ENCODE measurements around the gene KRTAP5-9. TPM values are rescaled to one million over a fixed set of nuclear protein-coding genes. Genes with fewer than 3 reads are reported as not detected.
"Not testable (repeated sequence)": the region's sequence is repeated elsewhere in the genome, so short reads cannot be mapped to it uniquely, and the experiment has no call there.

KRTAP5-9 gene
- total RNA-seq, 3 donors from 2014 or later, result 0.60 to 1.4 TPM; not detected in 1

GRCh38 chr11:71577469-71578004, 29.3 kb downstream of the KRTAP5-9 start:
- H3K9me3 ChIP-seq, result no peaks in the 10 kb centered on the region
- H3K4me1 ChIP-seq (ENCODE audit: low read depth), result no peaks in the 10 kb centered on the region
- intact Hi-C loops (cut with DNase I, micrococcal nuclease), result no loop called here

DNA sequence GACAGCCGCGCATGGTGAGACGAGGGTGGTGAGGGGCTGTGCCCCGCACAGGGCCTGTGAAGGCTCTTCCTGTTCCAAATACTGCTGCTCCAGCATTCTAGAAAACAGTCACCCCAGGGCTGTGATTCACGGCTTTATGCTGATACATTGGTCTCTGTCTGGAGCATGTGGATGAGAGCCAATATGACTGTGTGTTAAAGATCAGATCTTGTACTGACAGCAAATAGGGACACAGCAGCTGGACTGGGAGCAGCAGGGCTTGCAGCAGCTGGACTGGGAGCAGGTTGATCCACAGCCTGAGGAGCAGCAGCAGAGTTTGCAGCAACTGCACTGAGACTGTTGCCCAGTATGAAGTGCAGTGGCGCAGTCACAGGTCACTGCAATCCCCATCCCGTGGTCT, 31.3 kb downstream of the KRTAP5-9 start:
- H3K4me3 ChIP-seq; H3K4me1 ChIP-seq (ENCODE audit: low read depth); DNase-seq; intact Hi-C loops (cut with DNase I, micrococcal nuclease); H3K36me3 ChIP-seq (ENCODE audit: low read depth); ATAC-seq; H3K9me3 ChIP-seq: not testable (repeated sequence)

More at GRCh38 chr11:71577469-71578004, 29.3 kb downstream of the KRTAP5-9 start:
- ATAC-seq, result no peak
- Histone ChIP-seq H3K4me3 (no peak overlapping the region), H3K36me3 (ENCODE audit: low read depth) (no peaks in the 10 kb centered on the region)
- TF ChIP-seq, protein P1, sequence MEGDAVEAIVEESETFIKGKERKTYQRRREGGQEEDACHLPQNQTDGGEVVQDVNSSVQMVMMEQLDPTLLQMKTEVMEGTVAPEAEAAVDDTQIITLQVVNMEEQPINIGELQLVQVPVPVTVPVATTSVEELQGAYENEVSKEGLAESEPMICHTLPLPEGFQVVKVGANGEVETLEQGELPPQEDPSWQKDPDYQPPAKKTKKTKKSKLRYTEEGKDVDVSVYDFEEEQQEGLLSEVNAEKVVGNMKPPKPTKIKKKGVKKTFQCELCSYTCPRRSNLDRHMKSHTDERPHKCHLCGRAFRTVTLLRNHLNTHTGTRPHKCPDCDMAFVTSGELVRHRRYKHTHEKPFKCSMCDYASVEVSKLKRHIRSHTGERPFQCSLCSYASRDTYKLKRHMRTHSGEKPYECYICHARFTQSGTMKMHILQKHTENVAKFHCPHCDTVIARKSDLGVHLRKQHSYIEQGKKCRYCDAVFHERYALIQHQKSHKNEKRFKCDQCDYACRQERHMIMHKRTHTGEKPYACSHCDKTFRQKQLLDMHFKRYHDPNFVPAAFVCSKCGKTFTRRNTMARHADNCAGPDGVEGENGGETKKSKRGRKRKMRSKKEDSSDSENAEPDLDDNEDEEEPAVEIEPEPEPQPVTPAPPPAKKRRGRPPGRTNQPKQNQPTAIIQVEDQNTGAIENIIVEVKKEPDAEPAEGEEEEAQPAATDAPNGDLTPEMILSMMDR (IDR thresholded peaks at IDR 0.05), result no peak
- no peak for DNase-seq

- Histone ChIP-seq H3K4me1 (ENCODE audit: low read depth) (no peaks in the 10 kb centered on the region), H3K36me3 (ENCODE audit: low read depth) (no peaks in the 10 kb centered on the region), H3K4me3 (no peak overlapping the region), H3K9me3 (no peaks in the 10 kb centered on the region)
- peak in 1 of 3 donors; percentile 76 for DNase-seq
- TF ChIP-seq, protein P1 (IDR thresholded peaks at IDR 0.05), result peak; percentile 81
- intact Hi-C loops (cut with DNase I, micrococcal nuclease), result no loop called here
- ATAC-seq, result peak; percentile 89
These were observed 32.1 kb downstream of the KRTAP5-9 start for GRCh38 chr11:71580057-71581003.

DNA sequence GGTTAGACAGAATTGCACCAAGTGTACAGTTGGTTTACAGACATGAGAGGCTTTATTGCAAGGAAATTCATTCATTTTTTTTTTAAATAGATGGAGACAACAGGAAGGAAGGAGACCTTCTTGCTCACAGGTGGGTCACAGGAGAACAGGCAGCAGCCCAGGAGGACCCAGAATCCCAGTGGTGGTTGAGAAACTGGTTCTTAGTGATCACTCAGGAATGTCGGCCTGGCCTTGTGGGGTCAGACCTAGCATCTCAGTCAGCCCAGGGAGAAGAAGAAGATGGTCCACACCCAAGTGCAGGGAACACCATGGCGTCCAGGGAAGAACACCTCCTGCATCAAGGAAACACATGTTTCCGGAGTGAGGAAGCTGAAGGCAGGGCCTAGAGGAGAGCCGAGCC, 33.6 kb downstream of the KRTAP5-9 start:
- TF ChIP-seq, protein P1 (IDR thresholded peaks at IDR 0.05), result no peak
- DNase-seq (no peak), ATAC-seq (no peak)
- Histone ChIP-seq H3K36me3 (ENCODE audit: low read depth) (no peaks in the 10 kb centered on the region), H3K9me3 (no peaks in the 10 kb centered on the region), H3K4me1 (ENCODE audit: low read depth) (no peaks in the 10 kb centered on the region), H3K4me3 (no peak overlapping the region)
- intact Hi-C loops (cut with DNase I, micrococcal nuclease), result no loop called here

- TF ChIP-seq, protein P1 (IDR thresholded peaks at IDR 0.05), result no peak
- DNase-seq (no peak), ATAC-seq (no peak)
- H3K4me1 ChIP-seq (ENCODE audit: low read depth), result no peaks in the 10 kb centered on the region
- H3K9me3 ChIP-seq, result no peaks in the 10 kb centered on the region
- intact Hi-C loops (cut with DNase I, micrococcal nuclease), result no loop called here
- H3K36me3 ChIP-seq (ENCODE audit: low read depth), result no peaks in the 10 kb centered on the region
- no peak within 1 kb of the TSS for H3K4me3 ChIP-seq
These were observed 34.2 kb downstream of the KRTAP5-9 start, which contains the start of gene KRTAP5-11 for GRCh38 chr11:71582309-71582895. Gene KRTAP5-11, minus strand, starts transcription at chr11:71582875. Its CDS starts 38 bp downstream, at chr11:71582837.

- intact Hi-C loops (cut with DNase I, micrococcal nuclease); H3K9me3 ChIP-seq; H3K36me3 ChIP-seq (ENCODE audit: low read depth); ATAC-seq; H3K4me1 ChIP-seq (ENCODE audit: low read depth); H3K4me3 ChIP-seq; DNase-seq: not testable (repeated sequence)
These were observed 34.7 kb downstream of the KRTAP5-9 start for GRCh38 chr11:71582969-71583368.

DNA sequence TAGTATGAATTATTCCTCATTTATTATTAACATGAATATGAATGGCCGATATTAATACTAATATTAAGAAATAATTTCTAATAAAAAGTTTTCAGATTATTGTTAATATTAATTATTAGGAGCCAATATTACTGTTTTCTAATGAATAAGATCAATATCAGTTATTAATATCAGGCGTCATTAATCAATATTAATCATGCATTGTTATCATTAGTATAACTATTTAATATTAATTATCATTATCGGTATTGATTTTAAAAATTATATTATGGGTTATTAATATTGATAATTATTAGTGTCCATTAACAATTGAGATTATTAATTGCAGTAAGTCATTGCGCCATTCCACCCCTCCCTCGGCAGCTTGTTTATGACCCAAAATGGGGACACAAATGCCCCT, 37.5 kb downstream of the KRTAP5-9 start:
- H3K9me3 ChIP-seq; ATAC-seq; H3K4me1 ChIP-seq (ENCODE audit: low read depth); H3K36me3 ChIP-seq (ENCODE audit: low read depth); H3K4me3 ChIP-seq; intact Hi-C loops (cut with DNase I, micrococcal nuclease); DNase-seq: not testable (repeated sequence)

DNA sequence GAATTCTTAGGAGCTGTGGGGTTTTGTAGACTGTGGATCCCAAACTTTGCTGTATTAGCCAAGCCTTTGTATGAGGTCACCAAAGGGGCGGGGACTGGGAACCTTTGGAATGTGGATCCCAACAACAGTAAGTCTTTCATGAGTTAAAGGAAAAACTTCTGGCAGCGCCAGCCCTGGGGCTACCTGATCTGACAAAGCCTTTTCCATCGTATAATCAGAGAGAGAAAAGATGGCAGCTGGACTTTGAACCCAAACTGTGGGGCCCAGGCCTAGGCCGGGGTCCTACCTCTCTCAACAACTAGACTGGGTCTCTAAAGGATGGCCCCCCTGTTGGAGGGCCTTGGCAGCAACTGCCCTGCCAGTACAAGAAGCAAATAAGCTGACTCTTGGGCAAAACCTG, 40.1 kb downstream of the KRTAP5-9 start:
- DNase-seq; ATAC-seq; H3K36me3 ChIP-seq (ENCODE audit: low read depth): not testable (repeated sequence)

DNA sequence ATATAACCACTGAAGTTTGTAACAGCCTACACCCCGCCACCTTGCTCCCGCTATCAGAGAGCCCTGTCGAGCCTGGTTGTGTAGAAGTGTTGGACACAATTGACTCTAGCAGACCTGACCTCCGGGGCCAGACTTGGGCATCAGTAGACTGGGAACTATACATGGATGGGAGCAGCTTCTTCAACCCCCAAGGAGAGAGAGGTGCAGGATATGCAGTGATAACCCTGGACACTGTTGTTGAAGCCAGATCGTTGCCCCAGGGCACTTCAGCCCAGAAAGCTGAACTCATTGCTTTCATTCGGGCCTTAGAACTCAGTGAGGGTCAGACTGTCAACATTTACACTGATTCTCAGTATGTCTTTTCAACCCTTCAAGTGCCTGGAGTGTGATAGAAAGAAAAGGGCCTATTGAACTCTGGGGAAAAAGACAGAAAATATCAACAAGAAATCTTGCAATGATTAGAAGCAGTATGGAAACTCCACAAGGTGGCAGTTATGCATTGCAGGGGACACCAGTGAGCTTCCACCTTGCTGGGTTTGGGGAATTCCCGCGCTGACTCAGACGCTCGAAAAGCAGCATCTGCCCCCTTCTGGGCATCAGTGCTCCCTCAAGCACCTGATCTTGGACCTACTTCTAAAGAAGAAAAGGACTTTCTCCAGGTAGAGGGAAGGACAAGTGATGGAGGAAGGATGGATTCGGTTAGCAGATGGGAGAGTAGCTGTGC, 40.8 kb downstream of the KRTAP5-9 start:
- ATAC-seq; H3K4me1 ChIP-seq (ENCODE audit: low read depth); DNase-seq; intact Hi-C loops (cut with DNase I, micrococcal nuclease); H3K4me3 ChIP-seq; H3K36me3 ChIP-seq (ENCODE audit: low read depth); H3K9me3 ChIP-seq: not testable (repeated sequence)

More for the DNA sequence above, 40.1 kb downstream of the KRTAP5-9 start:
- H3K9me3 ChIP-seq; H3K4me1 ChIP-seq (ENCODE audit: low read depth); H3K4me3 ChIP-seq; intact Hi-C loops (cut with DNase I, micrococcal nuclease): not testable (repeated sequence)
